ENCODE data around the gene TMEM121. TPM values are rescaled to one million over a fixed set of nuclear protein-coding genes. Genes with fewer than 3 reads are reported as not detected.
A peak's percentile ranks its signal among the peaks of the same experiment; 100 is the strongest.

Gene TMEM121
- polyA plus RNA-seq, 1 experiment = 4.6 TPM

- peaks cover 2% of the 10 kb centered on the region; the same call in 1 of the 2 replicates for H3K27me3 ChIP-seq (ENCODE audit: control insufficient read depth, insufficient read depth, low read length)
- no peak overlapping the region for H3K4me3 ChIP-seq (ENCODE audit: low read depth, low read length)
- no peaks in the 10 kb centered on the region for H3K36me3 ChIP-seq (ENCODE audit: control insufficient read depth, insufficient read depth, low read length)
- no peak for DNase-seq (ENCODE audit: low read depth)
- ChIA-PET POLR2A (no interaction called here), CTCF (interaction anchor here (1.1 to 1.3 kb wide), 4 partner anchors 10 to 36 kb away, joined by 3 read pairs; no protein-coding TSS in a partner anchor)
- no peak for TF ChIP-seq CTCF (IDR thresholded peaks at IDR 0.05; ENCODE audit: insufficient read depth, low read depth, low read length)
Measured at GRCh38 chr14:105517096-105517495, 9.3 kb upstream of the TMEM121 start.

GRCh38 chr14:105519946-105520698 lies 6.3 kb upstream of the TMEM121 start:
- CTCF ChIA-PET = no interaction called here
- Histone ChIP-seq H3K27me3 (ENCODE audit: control insufficient read depth, insufficient read depth, low read length) (peaks cover 2% of the 10 kb centered on the region; the same call in 1 of the 2 replicates), H3K4me3 (ENCODE audit: low read depth, low read length) (no peak overlapping the region), H3K36me3 (ENCODE audit: control insufficient read depth, insufficient read depth, low read length) (no peaks in the 10 kb centered on the region)
- POLR2A ChIA-PET = no interaction called here
- DNase-seq (ENCODE audit: low read depth) = no peak
- no peak for TF ChIP-seq CTCF (IDR thresholded peaks at IDR 0.05; ENCODE audit: insufficient read depth, low read depth, low read length)

GRCh38 chr14:105525326-105525725 lies 1.1 kb upstream of the TMEM121 start:
- Histone ChIP-seq H3K27me3 (ENCODE audit: control insufficient read depth, insufficient read depth, low read length) (no peaks in the 10 kb centered on the region), H3K36me3 (ENCODE audit: control insufficient read depth, insufficient read depth, low read length) (no peaks in the 10 kb centered on the region; the same call in 1 of the 2 replicates), H3K4me3 (ENCODE audit: low read depth, low read length) (no peak overlapping the region)
- no peak for DNase-seq (ENCODE audit: low read depth)
- ChIA-PET CTCF (no interaction called here), POLR2A (no interaction called here)
- no peak for TF ChIP-seq CTCF (IDR thresholded peaks at IDR 0.05; ENCODE audit: insufficient read depth, low read depth, low read length)

GRCh38 chr14:105526776-105527380 lies 495 bp downstream of the TMEM121 start:
- no peak for TF ChIP-seq CTCF (IDR thresholded peaks at IDR 0.05; ENCODE audit: insufficient read depth, low read depth, low read length)
- ChIA-PET POLR2A (no interaction called here), CTCF (interaction anchor here (1.5 to 1.8 kb wide), 2 partner anchors 38 to 157 kb away, joined by 4 to 6 read pairs; no protein-coding TSS in a partner anchor)
- no peak for DNase-seq (ENCODE audit: low read depth)
- Histone ChIP-seq H3K4me3 (ENCODE audit: low read depth, low read length) (peak overlapping the region; percentile 76), H3K27me3 (ENCODE audit: control insufficient read depth, insufficient read depth, low read length) (no peaks in the 10 kb centered on the region), H3K36me3 (ENCODE audit: control insufficient read depth, insufficient read depth, low read length) (no peaks in the 10 kb centered on the region; the same call in 1 of the 2 replicates)

GRCh38 chr14:105527381-105527825 lies 1.0 kb downstream of the TMEM121 start:
- DNase-seq (ENCODE audit: low read depth) = no peak
- peak overlapping the region; percentile 76 for H3K4me3 ChIP-seq (ENCODE audit: low read depth, low read length)
- no peaks in the 10 kb centered on the region; the same call in 1 of the 2 replicates for H3K36me3 ChIP-seq (ENCODE audit: control insufficient read depth, insufficient read depth, low read length)
- ChIA-PET POLR2A (no interaction called here), CTCF (interaction anchor here (1.5 to 2.2 kb wide), 3 partner anchors 38 to 157 kb away, joined by 4 to 19 read pairs (median 6); no protein-coding TSS in a partner anchor)
- no peaks in the 10 kb centered on the region for H3K27me3 ChIP-seq (ENCODE audit: control insufficient read depth, insufficient read depth, low read length)
- TF ChIP-seq CTCF (IDR thresholded peaks at IDR 0.05; ENCODE audit: insufficient read depth, low read depth, low read length) = no peak

Data from BJ (cell line).